Spleen (tissue), 11 donors: ENCODE results near the gene SRP68. TPM values are rescaled to one million over a fixed set of nuclear protein-coding genes. Genes with fewer than 3 reads are reported as not detected.

Experiments used
- DNase-seq: peaks from one replicate; pipeline ENCODE4 v3.0.0-alpha.2; 2020
- H3K27ac ChIP-seq, 8 donors: fragments of 200-600 bp; sonication (generic) in 7 of 8; 1 replicate in 4 of 8; 2 replicates in 4 of 8; pipeline versions ENCODE4 v1.5.0 to v1.8.0; 2016 to 2021; ENCODE audit warnings: inconsistent platforms in 4 of 8, mild to moderate bottlenecking in 4 of 8, moderate library complexity in 1 of 8
- H3K27me3 ChIP-seq, 7 donors: fragments of 200-600 bp; sonication (generic) in 6 of 7; replicated peaks in 1 of 7; 1 replicate in 4 of 7; 2 replicates in 3 of 7; pipeline versions ENCODE4 v1.5.0 to v1.8.0; 2016 to 2021; ENCODE audit warnings: inconsistent platforms in 3 of 7, mild to moderate bottlenecking in 1 of 7
- H3K36me3 ChIP-seq, 6 donors: fragments of 200-600 bp; sonication (generic) in 5 of 6; 1 replicate in 4 of 6; 2 replicates in 2 of 6; pipeline versions ENCODE4 v1.5.0 to v1.8.0; 2016 to 2021; ENCODE audit warnings: inconsistent platforms in 2 of 6
- H3K4me1 ChIP-seq, 6 donors: fragments of 200-600 bp; sonication (generic) in 5 of 6; 1 replicate in 3 of 6; 2 replicates in 3 of 6; pipeline versions ENCODE4 v1.5.0 to v1.8.0; 2016 to 2021; ENCODE audit warnings: inconsistent platforms in 3 of 6
- H3K4me3 ChIP-seq, 8 donors: fragments of 200-600 bp; sonication (generic) in 7 of 8; 1 replicate in 4 of 8; 2 replicates in 4 of 8; pipeline versions ENCODE4 v1.5.0 to v1.8.0; 2016 to 2021; ENCODE audit warnings: inconsistent platforms in 4 of 8, mild to moderate bottlenecking in 4 of 8, moderate library complexity in 2 of 8
- H3K9me3 ChIP-seq, 8 donors: fragments of 200-600 bp; sonication (generic) in 7 of 8; 1 replicate in 4 of 8; 2 replicates in 4 of 8; pipeline versions ENCODE4 v1.5.0 to v1.8.0; 2016 to 2021; ENCODE audit warnings: inconsistent platforms in 4 of 8
- POLR2A ChIP-seq, 3 donors: fragments of 450-650 bp; IDR thresholded peaks; one replicate each; pipeline ENCODE4 v1.5.1; 2017; ENCODE audit warnings: antibody characterized with exemption in 3 of 3, mild to moderate bottlenecking in 1 of 3
- POLR2AphosphoS5 ChIP-seq, 3 donors: sonication (generic); formaldehyde crosslinking; IDR thresholded peaks; one replicate each; pipeline ENCODE4 v1.5.1; 2017; ENCODE audit warnings: antibody characterized with exemption in 3 of 3
- WGBS, 5 donors: extraction: QIAGEN DNeasy Blood & Tissue Kit in 3 of 5; methylation state at CpG; one replicate each; pipeline versions ENCODE4 v1.1.5 to v1.1.7; 2013 to 2018; 5-methylcytosine and 5-hydroxymethylcytosine counted together
- intact Hi-C: fragments of 100-400 bp; cut with DNase I; formaldehyde crosslinking; loops from one replicate; pipeline ENCODE4 v1.15.0; 2023; ENCODE audit warnings: low total_unique reads
- polyA plus RNA-seq, 3 donors: library from polyadenylated mRNA; stranded (reverse); fragments of 200-250 nt; gene quantifications; one replicate each; pipeline ENCODE4 v1.2.1, GENCODE V29; 2013
- total RNA-seq, 7 donors: library from RNA; depleted of rRNA in 3 of 7; stranded (reverse); fragments of >200 nt in 3 of 7; fragmentation: NEBNext Ultra II Directional in 4 of 7; extraction: Animal tissue kit (Norgen Biotek cat#: 25700) in 4 of 7; gene quantifications; one replicate each; pipeline versions ENCODE4 v1.1.0 to v1.2.1, GENCODE V29; 2016 to 2021
- TF ChIP-seq, protein P1 (sequence below), 11 experiments: fragments of 200-600 bp in 7 of 11; fragments of 450-650 bp in 4 of 11; sonication (generic) in 4 of 11; IDR thresholded peaks in 8 of 11; conservative IDR thresholded peaks in 3 of 11; 1 replicate in 7 of 11; 2 replicates in 4 of 11; pipeline versions ENCODE4 v1.4.0 to v1.8.0; 2016 to 2021; ENCODE audit warnings: antibody characterized with exemption in 11 of 11, inconsistent platforms in 4 of 11, mild to moderate bottlenecking in 1 of 11
- donor health status: healthy with polysubstance abuse.
- donor health status: DM: no; HTN: no; CAD: no; lungs with moderate emphysema.
- donor health status: DM: no; HTN: no; CAD: no.
- donor health status: Bipolar disorder and iron deficiency.
- donor health status: healthy.
- donor health status: DM: no; HTN: no; CAD: no.
- donor health status: DM: yes; HTN: yes; CAD: no.

The SRP68 gene
- total and polyA plus RNA-seq, 10 donors = 24.5 to 62.0 (median 49.4) TPM

- Histone ChIP-seq H3K36me3 (no peaks in the 10 kb centered on the region), H3K9me3 (no peaks in the 10 kb centered on the region), H3K4me3 (no peak overlapping the region), H3K4me1 (peaks cover 0 to 16% (median 8%) of the 10 kb centered on the region in 6 donors), H3K27ac (no peak overlapping the region), H3K27me3 (peaks cover 0 to 52% (median 0%) of the 10 kb centered on the region in 7 donors)
- no peak for DNase-seq
- intact Hi-C loops = no loop called here
- 83 to 96% (median 93%) methylated on average over 12 to 13 of the region's 13 CpGs for WGBS, 5 donors
- TF ChIP-seq POLR2AphosphoS5 (IDR thresholded peaks at IDR 0.05) = no peak
- TF ChIP-seq, protein P1, sequence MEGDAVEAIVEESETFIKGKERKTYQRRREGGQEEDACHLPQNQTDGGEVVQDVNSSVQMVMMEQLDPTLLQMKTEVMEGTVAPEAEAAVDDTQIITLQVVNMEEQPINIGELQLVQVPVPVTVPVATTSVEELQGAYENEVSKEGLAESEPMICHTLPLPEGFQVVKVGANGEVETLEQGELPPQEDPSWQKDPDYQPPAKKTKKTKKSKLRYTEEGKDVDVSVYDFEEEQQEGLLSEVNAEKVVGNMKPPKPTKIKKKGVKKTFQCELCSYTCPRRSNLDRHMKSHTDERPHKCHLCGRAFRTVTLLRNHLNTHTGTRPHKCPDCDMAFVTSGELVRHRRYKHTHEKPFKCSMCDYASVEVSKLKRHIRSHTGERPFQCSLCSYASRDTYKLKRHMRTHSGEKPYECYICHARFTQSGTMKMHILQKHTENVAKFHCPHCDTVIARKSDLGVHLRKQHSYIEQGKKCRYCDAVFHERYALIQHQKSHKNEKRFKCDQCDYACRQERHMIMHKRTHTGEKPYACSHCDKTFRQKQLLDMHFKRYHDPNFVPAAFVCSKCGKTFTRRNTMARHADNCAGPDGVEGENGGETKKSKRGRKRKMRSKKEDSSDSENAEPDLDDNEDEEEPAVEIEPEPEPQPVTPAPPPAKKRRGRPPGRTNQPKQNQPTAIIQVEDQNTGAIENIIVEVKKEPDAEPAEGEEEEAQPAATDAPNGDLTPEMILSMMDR (IDR thresholded peaks at IDR 0.05 in 8 of 11, conservative IDR thresholded peaks at IDR 0.05 in 3 of 11) = no peak
- no peak for TF ChIP-seq POLR2A (IDR thresholded peaks at IDR 0.05)
Measured at GRCh38 chr17:76018801-76019200, 53.5 kb downstream of the SRP68 start.

- no peaks in the 10 kb centered on the region for H3K36me3 ChIP-seq
- intact Hi-C loops = no loop called here
- no peak for DNase-seq
Measured at GRCh38 chr17:76018340-76018680, 54.0 kb downstream of the SRP68 start.

GRCh38 chr17:76017481-76018339, 54.6 kb downstream of the SRP68 start:
- Histone ChIP-seq H3K9me3 (no peaks in the 10 kb centered on the region), H3K4me3 (no peak overlapping the region), H3K4me1 (peaks cover 0 to 16% (median 8%) of the 10 kb centered on the region in 6 donors), H3K27me3 (peaks cover 0 to 41% (median 0%) of the 10 kb centered on the region in 7 donors), H3K27ac (no peak overlapping the region), H3K36me3 (no peaks in the 10 kb centered on the region)
- WGBS, 5 donors = 90 to 94% (median 94%) methylated on average over 18 to 21 of the region's 21 CpGs
- intact Hi-C loops = no loop called here
- DNase-seq = no peak
- TF ChIP-seq, protein P1 (IDR thresholded peaks at IDR 0.05 in 8 of 11, conservative IDR thresholded peaks at IDR 0.05 in 3 of 11) = no peak
- TF ChIP-seq POLR2A (IDR thresholded peaks at IDR 0.05) = no peak
- TF ChIP-seq POLR2AphosphoS5 (IDR thresholded peaks at IDR 0.05) = no peak

More at GRCh38 chr17:76018340-76018680, 54.0 kb downstream of the SRP68 start:
- no peaks in the 10 kb centered on the region for H3K9me3 ChIP-seq
- TF ChIP-seq POLR2A (IDR thresholded peaks at IDR 0.05) (no peak), POLR2AphosphoS5 (IDR thresholded peaks at IDR 0.05) (no peak)
- TF ChIP-seq, protein P1 (IDR thresholded peaks at IDR 0.05 in 8 of 11, conservative IDR thresholded peaks at IDR 0.05 in 3 of 11) = no peak
- H3K27ac ChIP-seq = no peak overlapping the region
- WGBS, 5 donors = 56 to 97% (median 89%) methylated on average over 3 to 11 of the region's 11 CpGs
- H3K4me3 ChIP-seq = no peak overlapping the region
- peaks cover 0 to 47% (median 0%) of the 10 kb centered on the region in 7 donors for H3K27me3 ChIP-seq
- peaks cover 0 to 16% (median 8%) of the 10 kb centered on the region in 6 donors for H3K4me1 ChIP-seq

GRCh38 chr17:76014925-76015261, 57.4 kb downstream of the SRP68 start:
- peaks cover 0 to 16% (median 8%) of the 10 kb centered on the region in 6 donors for H3K4me1 ChIP-seq
- TF ChIP-seq POLR2AphosphoS5 (IDR thresholded peaks at IDR 0.05) (no peak), POLR2A (IDR thresholded peaks at IDR 0.05) (no peak)
- TF ChIP-seq, protein P1 (IDR thresholded peaks at IDR 0.05 in 8 of 11, conservative IDR thresholded peaks at IDR 0.05 in 3 of 11) = no peak
- H3K36me3 ChIP-seq = no peaks in the 10 kb centered on the region
- peaks cover 0 to 22% (median 0%) of the 10 kb centered on the region in 7 donors for H3K27me3 ChIP-seq
- intact Hi-C loops = no loop called here
- H3K27ac ChIP-seq = no peak overlapping the region
- 69 to 82% (median 79%) methylated on average over 11 to 26 of the region's 26 CpGs for WGBS, 5 donors
- H3K9me3 ChIP-seq = no peaks in the 10 kb centered on the region
- DNase-seq = no peak
- H3K4me3 ChIP-seq = no peak overlapping the region
